HepG2 (cell line): ENCODE data around the gene SF3B6. TPM values are rescaled to one million over a fixed set of nuclear protein-coding genes. Genes with fewer than 3 reads are reported as not detected.

Source experiments
- ARID4A ChIP-seq: sonication (generic); formaldehyde crosslinking; IDR thresholded peaks from 2 replicates; pipeline ENCODE4 v1.5.0; 2020; ENCODE audit warnings: mild to moderate bottlenecking, missing genetic modification reagents, borderline replicate concordance
- CC2D1A ChIP-seq: sonication (generic); formaldehyde crosslinking; IDR thresholded peaks from 2 replicates; pipeline ENCODE4 v1.8.1; 2023; ENCODE audit warnings: mild to moderate bottlenecking, missing genetic modification reagents
- CTCF ChIP-seq: sonication (generic); formaldehyde crosslinking; IDR thresholded peaks from 2 replicates; pipeline ENCODE4 v1.5.0; 2020; ENCODE audit warnings: mild to moderate bottlenecking, missing genetic modification reagents, moderate library complexity
- FIP1L1 ChIP-seq: fragments of 200-400 bp; formaldehyde crosslinking; IDR thresholded peaks from 2 replicates; pipeline ENCODE4 v1.6.1; 2018; ENCODE audit warnings: low read depth, mild to moderate bottlenecking, low read length, moderate library complexity, borderline replicate concordance; ENCODE audit not compliant: insufficient read depth
- FLYWCH1 ChIP-seq: sonication (generic); formaldehyde crosslinking; IDR thresholded peaks from 2 replicates; pipeline ENCODE4 v1.8.1; 2023; ENCODE audit warnings: mild to moderate bottlenecking, missing genetic modification reagents
- MYC ChIP-seq: sonication (generic); formaldehyde crosslinking; IDR thresholded peaks from 2 replicates; pipeline ENCODE4 v1.9.0; 2021; ENCODE audit warnings: missing genetic modification reagents, borderline replicate concordance
- NCOA5 ChIP-seq: sonication (generic); formaldehyde crosslinking; IDR thresholded peaks from 2 replicates; pipeline ENCODE4 v1.4.0; 2020; ENCODE audit warnings: missing genetic modification reagents
- NRL ChIP-seq: sonication (generic); formaldehyde crosslinking; IDR thresholded peaks from 2 replicates; pipeline ENCODE4 v1.5.0; 2020; ENCODE audit warnings: missing genetic modification reagents, mild to moderate bottlenecking, moderate library complexity, borderline replicate concordance
- XRCC5 ChIP-seq: fragments of 200-400 bp; formaldehyde crosslinking; optimal IDR thresholded peaks from 2 replicates; pipeline ENCODE3; 2017; ENCODE audit warnings: mild to moderate bottlenecking, low read length
- ZBTB8A ChIP-seq: sonication (generic); formaldehyde crosslinking; IDR thresholded peaks from 2 replicates; pipeline ENCODE4 v1.4.0; 2020; ENCODE audit warnings: mild to moderate bottlenecking, low read depth, missing genetic modification reagents, borderline replicate concordance
- ZNF101 ChIP-seq: sonication (generic); formaldehyde crosslinking; IDR thresholded peaks from 2 replicates; pipeline ENCODE4 v1.4.0; 2020; ENCODE audit warnings: mild to moderate bottlenecking, low read depth, missing genetic modification reagents, borderline replicate concordance
- ZNF251 ChIP-seq: sonication (generic); formaldehyde crosslinking; IDR thresholded peaks from 2 replicates; pipeline ENCODE4 v1.9.0; 2021; ENCODE audit warnings: mild to moderate bottlenecking, missing genetic modification reagents
- ZNF484 ChIP-seq: sonication (generic); formaldehyde crosslinking; IDR thresholded peaks from 2 replicates; pipeline ENCODE4 v1.5.1; 2020; ENCODE audit warnings: mild to moderate bottlenecking, low read depth, missing genetic modification reagents, borderline replicate concordance
- ZNF543 ChIP-seq: sonication (generic); formaldehyde crosslinking; IDR thresholded peaks from 2 replicates; pipeline ENCODE4 v1.4.0; 2020; ENCODE audit warnings: mild to moderate bottlenecking, missing genetic modification reagents
- ZNF549 ChIP-seq: sonication (generic); formaldehyde crosslinking; IDR thresholded peaks from 2 replicates; pipeline ENCODE4 v1.5.0; 2020; ENCODE audit warnings: missing genetic modification reagents
- ZNF567 ChIP-seq: sonication (generic); formaldehyde crosslinking; IDR thresholded peaks from 2 replicates; pipeline ENCODE4 v1.8.1; 2023; ENCODE audit warnings: mild to moderate bottlenecking, missing genetic modification reagents, borderline replicate concordance
- polyA plus RNA-seq, 8 experiments: library from polyadenylated mRNA; depleted of rRNA in 3 of 8; stranded (reverse) in 7 of 8; unstranded in 1 of 8; fragments of >200 nt; fragmentation: Illumina TruSeq in 4 of 8; extraction: Trizol in 4 of 8; gene quantifications; 2 replicates each; pipeline versions ENCODE4 v1.2.1 to v1.2.3, GENCODE V29; 2011 to 2016; ENCODE audit warnings: low read depth in 4 of 8, missing spikeins in 1 of 8, mixed read lengths in 1 of 8; ENCODE audit not compliant: insufficient read depth in 1 of 8
- total RNA-seq, 5 experiments: library from RNA; depleted of rRNA; stranded (reverse); fragments of >200 nt; fragmentation: Illumina TruSeq; extraction: Trizol; gene quantifications; 2 replicates each; pipeline ENCODE4 v1.2.3, GENCODE V29; 2016; ENCODE audit warnings: low read depth in 1 of 5
- TF ChIP-seq, protein P1 (sequence below): sonication (generic); formaldehyde crosslinking; IDR thresholded peaks from 2 replicates; pipeline ENCODE4 v1.4.0; 2020; ENCODE audit warnings: missing genetic modification reagents, low read depth, mild to moderate bottlenecking, borderline replicate concordance
- TF ChIP-seq, protein P2 (sequence below): sonication (generic); formaldehyde crosslinking; IDR thresholded peaks from 2 replicates; pipeline ENCODE4 v1.5.0; 2020; ENCODE audit warnings: missing genetic modification reagents, mild to moderate bottlenecking, borderline replicate concordance

Gene SF3B6
- total and polyA plus RNA-seq, 2 of the 13 experiments (the other 11 are each of a cell fraction or from before 2014, with no cell fraction given) = 177 to 182 TPM

DNA sequence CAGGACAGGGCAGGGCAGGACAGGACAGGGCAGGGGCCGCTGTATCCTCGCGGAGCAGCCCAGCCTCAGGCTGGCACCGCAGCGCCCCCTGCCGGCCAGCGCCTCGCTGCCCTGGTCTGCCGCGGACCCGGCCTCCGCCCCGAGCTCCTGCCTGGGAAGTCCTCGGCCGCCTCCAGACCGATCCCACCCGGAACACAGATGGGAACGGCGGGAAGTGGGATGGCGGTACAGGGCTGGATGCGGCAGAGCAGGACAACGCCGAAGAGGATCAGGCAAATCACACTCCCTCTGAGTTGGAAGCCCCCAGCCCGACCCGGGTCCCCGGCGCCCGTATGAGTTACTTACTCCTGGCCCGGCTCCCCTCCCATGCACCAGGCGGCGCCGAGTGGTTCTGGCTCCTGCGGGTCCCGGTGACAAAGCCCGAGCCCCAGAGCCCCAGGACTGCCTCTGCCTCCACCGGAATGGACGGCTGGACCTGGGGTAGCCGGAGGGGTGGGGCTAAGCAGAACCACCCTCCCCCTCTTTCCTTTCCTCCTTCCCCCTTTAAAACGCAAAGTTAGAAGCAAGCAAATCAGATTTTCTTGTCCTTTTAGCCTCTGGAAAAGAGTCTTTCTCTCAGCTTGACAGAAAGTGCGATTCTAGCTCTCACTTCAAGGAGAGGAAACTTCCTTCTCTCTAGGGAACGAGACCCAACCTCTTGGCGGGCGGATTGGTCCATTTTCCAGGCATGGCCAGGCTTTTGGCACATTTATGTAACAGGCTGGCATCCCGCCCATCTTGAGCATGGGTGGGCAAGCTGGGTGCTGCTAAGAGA lies 8.5 kb upstream of the SF3B6 start, which contains the start of gene TP53I3 (continued):
- no peak for TF ChIP-seq FLYWCH1
- no peak for TF ChIP-seq ZNF484
- no peak for TF ChIP-seq ZNF549 (CRISPR knock-in tag)
- peak; percentile 91 for TF ChIP-seq XRCC5
- peak; percentile 94 for TF ChIP-seq CTCF (CRISPR knock-in tag)
- no peak for TF ChIP-seq ZNF101
- TF ChIP-seq, protein P1, sequence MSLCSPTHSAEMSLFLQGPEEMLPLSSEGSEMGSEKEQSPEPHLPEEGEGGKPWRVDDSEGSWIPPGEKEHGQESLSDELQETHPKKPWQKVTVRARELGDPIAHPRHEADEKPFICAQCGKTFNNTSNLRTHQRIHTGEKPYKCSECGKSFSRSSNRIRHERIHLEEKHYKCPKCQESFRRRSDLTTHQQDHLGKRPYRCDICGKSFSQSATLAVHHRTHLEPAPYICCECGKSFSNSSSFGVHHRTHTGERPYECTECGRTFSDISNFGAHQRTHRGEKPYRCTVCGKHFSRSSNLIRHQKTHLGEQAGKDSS (CRISPR knock-in tag) = peak; percentile 89; the same call in 1 of the 2 replicates
- TF ChIP-seq ZNF251 (CRISPR knock-in tag) = 0 out of 2 replicates have a peak, but pooled peaks have one; percentile 8
- no peak for TF ChIP-seq NCOA5 (CRISPR knock-in tag)
- no peak; the same call in 1 of the 2 replicates for TF ChIP-seq ZNF567
- peak; percentile 61 for TF ChIP-seq NRL (CRISPR knock-in tag)
- peak; percentile 88 for TF ChIP-seq ARID4A (CRISPR knock-in tag)
- TF ChIP-seq FIP1L1 = no peak
- no peak for TF ChIP-seq CC2D1A (CRISPR knock-in tag)
- TF ChIP-seq ZNF543 (CRISPR knock-in tag) = peak; percentile 82; the same call in 1 of the 2 replicates
- peak; percentile 85; the same call in 1 of the 2 replicates for TF ChIP-seq MYC (CRISPR knock-in tag)
- 0 out of 2 replicates have a peak, but pooled peaks have one; percentile 5 for TF ChIP-seq ZBTB8A (CRISPR knock-in tag)
- TF ChIP-seq, protein P2, sequence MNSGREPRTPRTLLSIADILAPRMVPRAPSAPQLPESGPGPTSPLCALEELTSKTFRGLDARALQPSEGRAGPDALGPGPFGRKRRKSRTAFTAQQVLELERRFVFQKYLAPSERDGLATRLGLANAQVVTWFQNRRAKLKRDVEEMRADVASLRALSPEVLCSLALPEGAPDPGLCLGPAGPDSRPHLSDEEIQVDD = 0 out of 2 replicates have a peak, but pooled peaks have one; percentile 79
